Measurements from ENCODE around the gene CEP44. TPM values are rescaled to one million over a fixed set of nuclear protein-coding genes. Genes with fewer than 3 reads are reported as not detected.

CEP44 gene
- total and polyA plus RNA-seq, 2 of the 4 experiments (the other 2 are of a cell fraction) = 3.5 to 9.5 TPM

- no peak overlapping the region for H2BK20ac ChIP-seq (ENCODE audit: low read depth, low read length)
- DNase-seq (no peak), ATAC-seq (ENCODE audit: low read depth) (no peak)
- no peak overlapping the region for H3K4ac ChIP-seq (ENCODE audit: low read depth, low read length)
- H3K4me2 ChIP-seq (ENCODE audit: low read depth, low read length) = no peak overlapping the region
- BruUV-seq (replicated peaks) = no TSS peak
- H4K20me1 ChIP-seq (ENCODE audit: insufficient read depth, low read length) = no peaks in the 10 kb centered on the region
- H3K18ac ChIP-seq (ENCODE audit: low read depth, low read length) = no peak overlapping the region
- POLR2A ChIA-PET (ENCODE audit: unreplicated experiment) = no interaction called here
- no peak overlapping the region for H4K8ac ChIP-seq (ENCODE audit: low read depth in 2 of 2, low read length in 2 of 2)
- no peak overlapping the region for H2BK5ac ChIP-seq (ENCODE audit: low read depth, low read length, poor library complexity, severe bottlenecking)
- in situ Hi-C loops (cut with MboI; ENCODE audit: low sequenced_read_pairs) = no loop called here
- H2AK5ac ChIP-seq (ENCODE audit: low read depth, low read length) = no peak overlapping the region
- no peak overlapping the region for H3K14ac ChIP-seq (replicated peaks; ENCODE audit: low read depth, low read length)
- TF ChIP-seq FOS (IDR thresholded peaks at IDR 0.05; ENCODE audit: low read depth, low read length) = no peak
- TF ChIP-seq, protein P1, sequence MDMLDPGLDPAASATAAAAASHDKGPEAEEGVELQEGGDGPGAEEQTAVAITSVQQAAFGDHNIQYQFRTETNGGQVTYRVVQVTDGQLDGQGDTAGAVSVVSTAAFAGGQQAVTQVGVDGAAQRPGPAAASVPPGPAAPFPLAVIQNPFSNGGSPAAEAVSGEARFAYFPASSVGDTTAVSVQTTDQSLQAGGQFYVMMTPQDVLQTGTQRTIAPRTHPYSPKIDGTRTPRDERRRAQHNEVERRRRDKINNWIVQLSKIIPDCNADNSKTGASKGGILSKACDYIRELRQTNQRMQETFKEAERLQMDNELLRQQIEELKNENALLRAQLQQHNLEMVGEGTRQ (IDR thresholded peaks at IDR 0.05; ENCODE audit: low read depth, low read length) = no peak
- TF ChIP-seq RCOR1 (IDR thresholded peaks at IDR 0.05; ENCODE audit: insufficient replicate concordance, low read length) = no peak
- no peak for TF ChIP-seq MAZ (IDR thresholded peaks at IDR 0.05; ENCODE audit: borderline replicate concordance, low read depth, low read length)
- TF ChIP-seq MXI1 (IDR thresholded peaks at IDR 0.05; ENCODE audit: borderline replicate concordance, low read depth, low read length) = no peak
- TF ChIP-seq MAFK (IDR thresholded peaks at IDR 0.05; ENCODE audit: low read depth, low read length) = no peak
- no peak for TF ChIP-seq SMC3 (IDR thresholded peaks at IDR 0.05; ENCODE audit: low read depth, low read length)
- no peak for TF ChIP-seq ELK1 (IDR thresholded peaks at IDR 0.05; ENCODE audit: borderline replicate concordance, low read depth, low read length)
- dilution Hi-C loops (cut with HindIII; ENCODE audit: low sequenced_read_pairs, unreplicated experiment) = no loop called here
- no peaks in the 10 kb centered on the region for H3K79me1 ChIP-seq (ENCODE audit: low read depth in 1 of 2, low read length in 2 of 2)
- CTCF ChIA-PET = no interaction called here
- no peak overlapping the region for H3K27ac ChIP-seq (ENCODE audit: insufficient read depth, low read length)
- H3K36me3 ChIP-seq (ENCODE audit: control insufficient read depth, insufficient read depth, low read length) = no peaks in the 10 kb centered on the region
- no peak overlapping the region for H3K56ac ChIP-seq (ENCODE audit: extremely low read depth, insufficient read depth, low read length)
- no peak overlapping the region for H2AFZ ChIP-seq (replicated peaks; ENCODE audit: low read length, poor library complexity)
- no peaks in the 10 kb centered on the region for H3K9me1 ChIP-seq (ENCODE audit: insufficient read depth, low read length)
- WGBS, 2 experiments (ENCODE audit: extremely low coverage in 2 of 2, insufficient read length in 1 of 2) = no CpG with 5 or more reads among the region's 1 CpG
- H4K5ac ChIP-seq (ENCODE audit: low read depth, low read length) = no peak overlapping the region
- H4K91ac ChIP-seq (ENCODE audit: insufficient read depth, low read depth, low read length) = no peak overlapping the region
- no peak overlapping the region for H3K23ac ChIP-seq (ENCODE audit: low read depth, low read length)
- H3K27me3 ChIP-seq (ENCODE audit: control insufficient read depth, insufficient read depth, low read length) = no peaks in the 10 kb centered on the region
- no peak overlapping the region for H2AK9ac ChIP-seq (replicated peaks; ENCODE audit: low read depth, low read length, poor library complexity)
- H2BK120ac ChIP-seq (ENCODE audit: low read depth, low read length) = no peak overlapping the region
- intact Hi-C loops (cut with micrococcal nuclease) = no loop called here
- no peak overlapping the region for H2BK15ac ChIP-seq (ENCODE audit: low read depth, low read length)
- no peaks in the 10 kb centered on the region for H3K9me3 ChIP-seq (ENCODE audit: control insufficient read depth, insufficient read depth, low read length)
- H3K4me1 ChIP-seq (ENCODE audit: control insufficient read depth, insufficient read depth, low read length) = no peaks in the 10 kb centered on the region
- no peak overlapping the region for H3K4me3 ChIP-seq (ENCODE audit: insufficient read depth, low read depth, low read length)
- no peak overlapping the region for H3K9ac ChIP-seq (ENCODE audit: low read depth, low read length)
These were observed 65.4 kb downstream of the CEP44 start for GRCh38 chr4:174349156-174349555.
